Measurements from ENCODE around the gene PLAC8.
"Not testable (repeated sequence)": the region's sequence is repeated elsewhere in the genome, so short reads cannot be mapped to it uniquely, and the experiment has no call there.

PLAC8 gene, protein sequence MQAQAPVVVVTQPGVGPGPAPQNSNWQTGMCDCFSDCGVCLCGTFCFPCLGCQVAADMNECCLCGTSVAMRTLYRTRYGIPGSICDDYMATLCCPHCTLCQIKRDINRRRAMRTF

GRCh38 chr4:83114576-83114975 lies at the start of gene PLAC8:
Gene PLAC8 (minus strand): TSS chr4:83114729. CDS start chr4:83107921, 6,808 bp downstream.
- TF ChIP-seq CTCF (IDR thresholded peaks at IDR 0.05; ENCODE audit: low read depth, low read length), result no peak
- H3K4me3 ChIP-seq (ENCODE audit: low read depth, low read length), result no peak within 1 kb of the TSS

- no peak for TF ChIP-seq CTCF (IDR thresholded peaks at IDR 0.05; ENCODE audit: low read depth, low read length)
- H3K4me3 ChIP-seq (ENCODE audit: low read depth, low read length), result no peak overlapping the region
These were observed 38.9 kb upstream of the PLAC8 start for GRCh38 chr4:83153417-83153816.

GRCh38 chr4:83152746-83153145 lies 38.2 kb upstream of the PLAC8 start:
- H3K4me3 ChIP-seq (ENCODE audit: low read depth, low read length), result no peak overlapping the region
- TF ChIP-seq CTCF (IDR thresholded peaks at IDR 0.05; ENCODE audit: low read depth, low read length), result no peak

GRCh38 chr4:83151651-83152050 lies 37.1 kb upstream of the PLAC8 start:
- no peak for TF ChIP-seq CTCF (IDR thresholded peaks at IDR 0.05; ENCODE audit: low read depth, low read length)
- H3K4me3 ChIP-seq (ENCODE audit: low read depth, low read length), result no peak overlapping the region

GRCh38 chr4:83150653-83151330 lies 36.3 kb upstream of the PLAC8 start:
- no peak overlapping the region for H3K4me3 ChIP-seq (ENCODE audit: low read depth, low read length)
- no peak for TF ChIP-seq CTCF (IDR thresholded peaks at IDR 0.05; ENCODE audit: low read depth, low read length)

DNA sequence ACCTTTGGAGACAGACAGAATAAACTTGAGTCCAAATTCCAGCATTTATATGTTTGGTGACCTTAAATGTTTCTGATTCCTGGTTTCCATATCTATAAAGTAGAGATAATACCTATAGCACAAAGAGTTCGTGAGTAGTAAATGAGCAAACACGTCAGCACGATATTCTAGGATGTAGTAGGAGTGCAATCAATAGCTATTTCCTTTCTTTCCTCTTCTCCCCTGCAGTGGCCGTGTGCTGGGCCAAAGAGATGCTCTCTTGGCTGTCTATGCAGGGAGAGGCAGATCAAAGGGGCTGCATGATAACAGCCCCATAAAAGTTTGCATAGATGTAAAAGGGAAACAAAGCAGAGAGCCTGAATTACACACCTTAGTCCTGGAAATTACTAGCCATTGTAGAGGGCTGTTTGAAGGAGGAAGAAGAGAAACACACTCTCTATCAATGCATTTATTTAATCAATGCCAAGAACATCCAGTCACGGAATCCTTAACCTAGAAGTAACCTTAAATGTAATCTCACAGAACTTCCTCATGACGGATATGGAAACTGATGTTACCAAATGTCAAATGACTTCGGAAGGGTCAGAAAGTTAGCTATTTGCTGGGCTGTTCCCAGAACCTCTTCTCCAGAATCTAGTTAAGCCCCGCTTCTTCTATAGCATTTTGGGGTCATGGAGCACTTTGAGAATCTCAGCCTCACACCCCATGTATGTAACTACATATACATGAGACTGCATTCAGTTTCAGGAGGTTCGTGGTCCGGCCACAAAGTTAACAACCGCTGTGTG lies 35.5 kb upstream of the PLAC8 start:
- TF ChIP-seq CTCF (IDR thresholded peaks at IDR 0.05; ENCODE audit: low read depth, low read length), result no peak
- no peak overlapping the region for H3K4me3 ChIP-seq (ENCODE audit: low read depth, low read length)

DNA sequence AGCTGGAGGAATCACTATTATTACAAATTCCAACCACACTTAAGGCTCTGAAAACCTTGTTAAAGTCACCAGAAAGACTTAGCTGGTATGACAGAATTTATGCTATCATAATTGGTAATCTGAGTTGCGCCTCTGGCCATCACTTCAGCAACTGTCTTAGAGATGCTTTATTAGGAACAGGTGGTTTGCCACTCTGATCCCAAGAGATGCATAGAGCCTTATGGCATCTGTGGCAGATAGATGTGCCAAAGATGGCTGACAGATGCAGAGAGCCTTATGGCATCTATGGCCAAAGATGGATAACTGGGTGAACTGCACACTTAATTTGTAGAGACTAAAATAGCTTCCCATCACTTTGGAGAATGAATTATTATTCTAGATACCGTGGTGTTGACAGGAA lies 32.3 kb upstream of the PLAC8 start:
- TF ChIP-seq CTCF (IDR thresholded peaks at IDR 0.05; ENCODE audit: low read depth, low read length), result no peak
- H3K4me3 ChIP-seq (ENCODE audit: low read depth, low read length), result no peak overlapping the region

- not testable (repeated sequence) for H3K4me3 ChIP-seq (ENCODE audit: low read depth, low read length)
These were observed 31.2 kb upstream of the PLAC8 start for GRCh38 chr4:83145776-83146175.
